MM.1S (cell line): Measurements from ENCODE around the gene HRAS.

Experiments used
- DNase-seq: peaks from one replicate; pipeline ENCODE4 v3.0.0-alpha.2; 2015
- H2AFZ ChIP-seq: fragments of 300-600 bp; sonication (generic); 2 replicates; pipeline ENCODE4 v1.6.0; 2016; ENCODE audit warnings: antibody characterized with exemption, low read length
- H3F3A ChIP-seq: fragments of 300-600 bp; sonication (generic); 2 replicates; pipeline ENCODE4 v1.6.1; 2016; ENCODE audit warnings: mild to moderate bottlenecking, antibody characterized with exemption, low read length, moderate library complexity, mixed read lengths; ENCODE audit not compliant: insufficient read depth
- H3K27ac ChIP-seq: fragments of 300-600 bp; sonication (generic); 2 replicates; pipeline ENCODE4 v1.5.1; 2016; ENCODE audit warnings: mild to moderate bottlenecking, low read length
- H3K27me3 ChIP-seq: fragments of 300-600 bp; sonication (generic); replicated peaks from 2 replicates; pipeline ENCODE4 v1.6.0; 2016; ENCODE audit warnings: low read length; ENCODE audit not compliant: insufficient read depth
- H3K36me3 ChIP-seq: fragments of 300-600 bp; sonication (generic); replicated peaks from 2 replicates; pipeline ENCODE4 v1.6.1; 2016; ENCODE audit warnings: mild to moderate bottlenecking, low read length, mixed read lengths; ENCODE audit not compliant: insufficient read depth
- H3K4me1 ChIP-seq: fragments of 300-600 bp; sonication (generic); 2 replicates; pipeline ENCODE4 v1.6.1; 2016; ENCODE audit warnings: low read length, mixed read lengths
- H3K4me2 ChIP-seq: fragments of 300-600 bp; sonication (generic); 2 replicates; pipeline ENCODE4 v1.6.0; 2016; ENCODE audit warnings: low read depth, low read length
- H3K4me3 ChIP-seq: fragments of 300-600 bp; sonication (generic); 2 replicates; pipeline ENCODE4 v1.5.1; 2016; ENCODE audit warnings: low read length, mixed read lengths
- H3K79me2 ChIP-seq: fragments of 300-600 bp; sonication (generic); 2 replicates; pipeline ENCODE4 v1.6.1; 2016; ENCODE audit warnings: mixed run types, low read length, mixed read lengths
- H3K9ac ChIP-seq: fragments of 300-600 bp; sonication (generic); 2 replicates; pipeline ENCODE4 v1.6.1; 2016; ENCODE audit warnings: low read length, mixed read lengths
- H3K9me2 ChIP-seq: fragments of 300-600 bp; sonication (generic); replicated peaks from 2 replicates; pipeline ENCODE4 v1.6.1; 2016; ENCODE audit warnings: mild to moderate bottlenecking, low read length, mixed read lengths; ENCODE audit not compliant: insufficient read depth
- H3K9me3 ChIP-seq: fragments of 300-600 bp; sonication (generic); replicated peaks from 2 replicates; pipeline ENCODE4 v1.6.1; 2016; ENCODE audit warnings: mild to moderate bottlenecking, low read length, mixed read lengths; ENCODE audit not compliant: insufficient read depth
- H4K20me1 ChIP-seq: fragments of 300-600 bp; sonication (generic); 2 replicates; pipeline ENCODE4 v1.6.1; 2016; ENCODE audit warnings: mild to moderate bottlenecking, low read length, moderate library complexity, mixed read lengths; ENCODE audit not compliant: insufficient read depth
- EZH2 ChIP-seq: fragments of 300-600 bp; sonication (generic); optimal IDR thresholded peaks from 2 replicates; pipeline ENCODE3; 2017; ENCODE audit warnings: low read depth, mild to moderate bottlenecking, antibody characterized with exemption, low read length, mixed read lengths
- EZH2phosphoT487 ChIP-seq: fragments of 300-600 bp; sonication (generic); IDR thresholded peaks from 2 replicates; pipeline ENCODE4 v1.6.1; 2018; ENCODE audit warnings: antibody characterized with exemption, low read length
- TF ChIP-seq, protein P1 (sequence below): fragments of 300-600 bp; sonication (generic); IDR thresholded peaks from 2 replicates; pipeline ENCODE4 v1.5.1; 2016; ENCODE audit warnings: antibody characterized with exemption, low read length, mixed read lengths

The HRAS gene

DNA sequence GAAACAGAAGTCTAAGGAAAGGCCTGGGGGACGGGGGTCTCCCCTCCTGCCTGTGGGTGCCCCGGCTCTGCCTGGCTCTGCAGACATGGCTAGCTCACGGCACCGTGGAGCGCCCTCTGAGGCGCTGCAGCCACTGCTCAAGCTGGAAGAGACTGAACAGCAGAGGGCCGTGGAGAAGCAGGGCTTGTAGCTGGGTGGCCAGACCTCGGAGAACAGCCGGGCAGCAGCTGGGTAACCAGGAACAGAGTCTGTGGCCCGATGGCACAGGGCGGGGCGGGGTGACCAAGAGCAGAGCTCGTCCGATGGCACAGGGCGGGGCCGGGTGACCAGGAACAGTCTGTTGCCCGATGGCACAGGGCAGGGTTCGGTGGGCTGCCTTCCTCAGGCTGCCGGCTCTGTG lies 46.4 kb downstream of the HRAS start:
- no peaks in the 10 kb centered on the region for H3K9me2 ChIP-seq
- no peaks in the 10 kb centered on the region for H3K79me2 ChIP-seq
- H3F3A ChIP-seq = no peaks in the 10 kb centered on the region
- H3K4me1 ChIP-seq = no peaks in the 10 kb centered on the region
- no peak for DNase-seq
- H2AFZ ChIP-seq = no peak overlapping the region
- H3K36me3 ChIP-seq = no peaks in the 10 kb centered on the region
- no peak overlapping the region for H3K27ac ChIP-seq
- H3K4me3 ChIP-seq = no peak overlapping the region
- TF ChIP-seq EZH2 = no peak
- TF ChIP-seq, protein P1, sequence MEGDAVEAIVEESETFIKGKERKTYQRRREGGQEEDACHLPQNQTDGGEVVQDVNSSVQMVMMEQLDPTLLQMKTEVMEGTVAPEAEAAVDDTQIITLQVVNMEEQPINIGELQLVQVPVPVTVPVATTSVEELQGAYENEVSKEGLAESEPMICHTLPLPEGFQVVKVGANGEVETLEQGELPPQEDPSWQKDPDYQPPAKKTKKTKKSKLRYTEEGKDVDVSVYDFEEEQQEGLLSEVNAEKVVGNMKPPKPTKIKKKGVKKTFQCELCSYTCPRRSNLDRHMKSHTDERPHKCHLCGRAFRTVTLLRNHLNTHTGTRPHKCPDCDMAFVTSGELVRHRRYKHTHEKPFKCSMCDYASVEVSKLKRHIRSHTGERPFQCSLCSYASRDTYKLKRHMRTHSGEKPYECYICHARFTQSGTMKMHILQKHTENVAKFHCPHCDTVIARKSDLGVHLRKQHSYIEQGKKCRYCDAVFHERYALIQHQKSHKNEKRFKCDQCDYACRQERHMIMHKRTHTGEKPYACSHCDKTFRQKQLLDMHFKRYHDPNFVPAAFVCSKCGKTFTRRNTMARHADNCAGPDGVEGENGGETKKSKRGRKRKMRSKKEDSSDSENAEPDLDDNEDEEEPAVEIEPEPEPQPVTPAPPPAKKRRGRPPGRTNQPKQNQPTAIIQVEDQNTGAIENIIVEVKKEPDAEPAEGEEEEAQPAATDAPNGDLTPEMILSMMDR = no peak
- TF ChIP-seq EZH2phosphoT487 = no peak
- no peaks in the 10 kb centered on the region for H4K20me1 ChIP-seq
- no peak overlapping the region for H3K4me2 ChIP-seq
- no peaks in the 10 kb centered on the region for H3K27me3 ChIP-seq
- H3K9me3 ChIP-seq = no peaks in the 10 kb centered on the region
- no peak overlapping the region for H3K9ac ChIP-seq

- no peak overlapping the region for H3K4me3 ChIP-seq
- no peaks in the 10 kb centered on the region for H4K20me1 ChIP-seq
- no peaks in the 10 kb centered on the region for H3K9me2 ChIP-seq
- no peaks in the 10 kb centered on the region for H3K27me3 ChIP-seq
- no peak overlapping the region for H2AFZ ChIP-seq
- DNase-seq = no peak
- H3K9ac ChIP-seq = no peak overlapping the region
- no peak overlapping the region for H3K4me2 ChIP-seq
- H3K9me3 ChIP-seq = no peaks in the 10 kb centered on the region
- H3K4me1 ChIP-seq = no peaks in the 10 kb centered on the region
- TF ChIP-seq EZH2 = no peak
- no peak for TF ChIP-seq EZH2phosphoT487
- TF ChIP-seq, protein P1 = no peak
- no peak overlapping the region for H3K27ac ChIP-seq
- no peaks in the 10 kb centered on the region for H3F3A ChIP-seq
- H3K36me3 ChIP-seq = no peaks in the 10 kb centered on the region
- no peaks in the 10 kb centered on the region for H3K79me2 ChIP-seq
Measured at GRCh38 chr11:488579-488978, 46.8 kb downstream of the HRAS start.

DNA sequence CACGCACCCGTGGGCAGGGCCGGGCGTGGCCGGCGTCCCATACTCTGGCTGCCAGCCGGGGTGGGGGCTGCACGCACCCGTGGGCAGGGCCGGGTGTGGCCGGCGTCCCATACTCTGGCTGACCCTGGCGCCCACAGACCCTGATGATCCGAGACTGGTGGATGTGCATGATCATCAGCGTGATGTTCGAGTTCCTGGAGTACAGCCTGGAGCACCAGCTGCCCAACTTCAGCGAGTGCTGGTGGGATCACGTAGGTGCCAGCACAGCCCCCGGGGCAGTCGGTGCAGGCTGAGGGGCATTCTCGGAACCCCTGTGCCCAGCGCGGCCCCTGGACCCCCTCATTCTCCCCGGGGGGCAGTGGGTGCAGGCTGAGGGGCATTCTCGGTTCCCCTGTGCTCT lies 47.3 kb downstream of the HRAS start:
- Histone ChIP-seq H3K36me3 (no peaks in the 10 kb centered on the region), H4K20me1 (no peaks in the 10 kb centered on the region), H3K4me3 (no peak overlapping the region), H3K27ac (no peak overlapping the region), H3K9ac (no peak overlapping the region), H3K27me3 (no peaks in the 10 kb centered on the region), H3K79me2 (no peaks in the 10 kb centered on the region), H3K4me1 (no peaks in the 10 kb centered on the region), H2AFZ (no peak overlapping the region), H3F3A (no peaks in the 10 kb centered on the region), H3K9me2 (no peaks in the 10 kb centered on the region), H3K9me3 (no peaks in the 10 kb centered on the region), H3K4me2 (no peak overlapping the region)
- TF ChIP-seq EZH2 (no peak), EZH2phosphoT487 (no peak)
- TF ChIP-seq, protein P1 = no peak
- DNase-seq = no peak
